NB4 (cell line): ENCODE data around the gene SMAD4.

Source experiments
- DNase-seq: peaks from one replicate; pipeline ENCODE4 v3.0.0; 2010; ENCODE audit warnings: low read depth
- H3K4me3 ChIP-seq: one replicate; pipeline ENCODE4 v1.5.1; 2011; ENCODE audit warnings: mild to moderate bottlenecking, low read depth, low read length, moderate library complexity
- MYC ChIP-seq: IDR thresholded peaks from 2 replicates; pipeline ENCODE4 v1.6.1; 2011; ENCODE audit warnings: low read depth, low read length
- POLR2A ChIP-seq: IDR thresholded peaks from 2 replicates; pipeline ENCODE4 v1.6.1; 2011; ENCODE audit warnings: mild to moderate bottlenecking; ENCODE audit not compliant: insufficient read length; ENCODE audit errors: extremely low read depth
- TF ChIP-seq, protein P1 (sequence below): IDR thresholded peaks from one replicate; pipeline ENCODE4 v1.5.1; 2012; ENCODE audit warnings: low read depth, low read length
- TF ChIP-seq, protein P2 (sequence below): IDR thresholded peaks from 2 replicates; pipeline ENCODE4 v1.6.1; 2011; ENCODE audit warnings: low read depth, low read length

The SMAD4 gene

DNA sequence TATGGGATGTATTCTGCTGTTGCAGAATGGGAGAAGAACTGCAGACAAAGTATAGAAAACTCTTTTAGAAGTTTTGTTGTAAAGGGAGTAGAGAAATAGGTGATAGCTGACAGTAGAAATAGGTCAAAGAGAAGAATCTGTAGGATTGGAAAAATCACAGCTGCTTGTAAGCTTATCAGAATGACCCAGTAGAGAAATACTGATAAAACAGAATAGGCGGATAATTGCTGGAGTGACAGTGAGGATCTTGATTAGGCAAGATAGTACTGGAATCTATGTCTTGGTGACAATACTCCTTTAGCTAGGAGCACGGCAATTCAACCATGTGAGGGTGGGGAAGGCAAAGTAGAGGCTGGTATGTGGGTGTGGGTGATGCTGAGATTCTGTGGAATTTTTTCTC, 4.5 kb upstream of the SMAD4 start:
- no peak for TF ChIP-seq POLR2A
- TF ChIP-seq, protein P1, sequence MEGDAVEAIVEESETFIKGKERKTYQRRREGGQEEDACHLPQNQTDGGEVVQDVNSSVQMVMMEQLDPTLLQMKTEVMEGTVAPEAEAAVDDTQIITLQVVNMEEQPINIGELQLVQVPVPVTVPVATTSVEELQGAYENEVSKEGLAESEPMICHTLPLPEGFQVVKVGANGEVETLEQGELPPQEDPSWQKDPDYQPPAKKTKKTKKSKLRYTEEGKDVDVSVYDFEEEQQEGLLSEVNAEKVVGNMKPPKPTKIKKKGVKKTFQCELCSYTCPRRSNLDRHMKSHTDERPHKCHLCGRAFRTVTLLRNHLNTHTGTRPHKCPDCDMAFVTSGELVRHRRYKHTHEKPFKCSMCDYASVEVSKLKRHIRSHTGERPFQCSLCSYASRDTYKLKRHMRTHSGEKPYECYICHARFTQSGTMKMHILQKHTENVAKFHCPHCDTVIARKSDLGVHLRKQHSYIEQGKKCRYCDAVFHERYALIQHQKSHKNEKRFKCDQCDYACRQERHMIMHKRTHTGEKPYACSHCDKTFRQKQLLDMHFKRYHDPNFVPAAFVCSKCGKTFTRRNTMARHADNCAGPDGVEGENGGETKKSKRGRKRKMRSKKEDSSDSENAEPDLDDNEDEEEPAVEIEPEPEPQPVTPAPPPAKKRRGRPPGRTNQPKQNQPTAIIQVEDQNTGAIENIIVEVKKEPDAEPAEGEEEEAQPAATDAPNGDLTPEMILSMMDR: no peak
- TF ChIP-seq, protein P2, sequence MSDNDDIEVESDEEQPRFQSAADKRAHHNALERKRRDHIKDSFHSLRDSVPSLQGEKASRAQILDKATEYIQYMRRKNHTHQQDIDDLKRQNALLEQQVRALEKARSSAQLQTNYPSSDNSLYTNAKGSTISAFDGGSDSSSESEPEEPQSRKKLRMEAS: no peak
- no peak for TF ChIP-seq MYC
- DNase-seq: no peak

DNA sequence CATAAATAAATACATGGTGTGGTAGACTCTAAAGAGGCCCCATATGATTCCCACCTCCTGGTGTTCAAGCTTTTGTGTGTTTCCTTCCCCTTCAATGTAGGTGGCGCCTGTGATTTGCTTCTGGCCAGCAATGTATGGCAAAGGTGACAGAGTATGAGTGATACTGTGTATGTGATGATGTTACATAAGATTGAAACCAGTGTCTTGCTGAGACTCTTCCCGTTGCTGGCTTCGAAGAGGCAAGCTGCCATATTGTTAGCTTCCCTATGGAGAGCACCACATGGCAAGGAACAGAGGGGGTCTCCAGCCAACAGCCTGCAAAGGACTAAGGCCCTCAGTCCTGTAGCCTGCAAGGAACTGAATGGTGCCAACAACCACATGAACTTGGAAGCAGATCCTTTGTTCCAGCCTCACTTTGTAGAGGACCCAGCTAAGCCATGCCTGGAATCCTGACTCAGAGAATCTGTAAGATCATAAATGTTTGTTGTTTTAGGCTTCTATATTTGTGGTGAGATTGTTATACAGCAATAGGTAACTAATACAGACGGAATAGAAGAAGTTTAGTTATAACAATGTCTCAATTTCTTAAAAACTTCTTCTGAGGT, 1.7 kb upstream of the SMAD4 start:
- DNase-seq: peak; percentile 45
- H3K4me3 ChIP-seq: no peak overlapping the region
- TF ChIP-seq POLR2A: no peak
- TF ChIP-seq, protein P2: no peak
- TF ChIP-seq, protein P1: no peak
- no peak for TF ChIP-seq MYC

More for the DNA sequence above, 4.5 kb upstream of the SMAD4 start:
- H3K4me3 ChIP-seq: no peak overlapping the region

DNA sequence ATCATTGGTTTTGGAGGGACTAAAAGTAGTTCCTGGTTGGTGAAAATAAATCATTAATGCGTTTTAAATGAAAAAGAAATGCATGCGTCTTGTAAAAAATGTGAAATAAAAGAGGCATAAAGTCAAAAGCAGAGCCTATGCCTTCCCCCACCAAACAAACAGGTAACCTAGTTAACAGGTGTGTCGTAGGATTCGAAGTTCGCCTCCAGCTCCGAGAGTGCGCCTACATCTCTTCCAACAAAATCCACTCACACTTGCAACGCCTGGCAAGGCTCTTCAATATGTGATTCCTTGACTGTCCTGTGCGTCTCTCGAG, 677 bp upstream of the SMAD4 start:
- H3K4me3 ChIP-seq: peak overlapping the region; percentile 71
- DNase-seq: no peak

DNA sequence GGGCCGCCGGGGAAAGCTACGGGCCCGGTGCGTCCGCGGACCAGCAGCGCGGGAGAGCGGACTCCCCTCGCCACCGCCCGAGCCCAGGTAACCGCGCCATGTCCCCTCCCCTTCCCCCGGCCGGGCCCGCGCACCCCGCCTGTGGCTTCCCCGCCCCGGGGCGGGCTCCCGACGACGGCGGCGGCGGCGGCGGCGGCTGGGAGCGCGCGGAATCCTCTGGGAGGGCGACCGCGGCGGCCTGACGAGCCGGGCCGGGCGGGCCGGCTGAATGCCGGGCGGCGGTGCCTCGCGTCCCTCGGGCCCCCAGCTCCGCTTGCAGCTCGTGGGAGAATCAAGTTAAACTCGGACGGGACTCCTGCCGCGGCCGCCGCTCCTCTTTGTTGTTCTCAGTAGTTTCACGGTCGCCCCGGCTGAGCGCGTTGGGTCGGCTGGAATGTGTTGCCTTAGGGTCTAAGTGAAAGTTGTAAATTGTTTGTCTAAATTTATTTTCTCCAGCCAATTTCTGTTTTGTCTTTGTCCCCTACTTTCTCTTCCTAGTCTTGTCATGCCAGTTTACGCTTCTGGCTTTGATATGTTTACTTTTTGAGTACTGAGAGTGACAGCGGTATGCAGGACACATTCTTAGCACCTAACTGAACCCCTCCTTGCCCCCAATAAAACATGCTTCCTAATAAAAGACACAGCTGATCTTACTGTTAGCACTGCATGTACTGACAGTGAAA, 685 bp downstream of the SMAD4 start:
- peak overlapping the region; percentile 90 for H3K4me3 ChIP-seq
- DNase-seq: peak; percentile 70
- TF ChIP-seq, protein P1: no peak
- TF ChIP-seq MYC: no peak
- TF ChIP-seq, protein P2: no peak
- no peak for TF ChIP-seq POLR2A

More for the DNA sequence above, 677 bp upstream of the SMAD4 start:
- TF ChIP-seq MYC (no peak), POLR2A (no peak)
- TF ChIP-seq, protein P2: no peak
- TF ChIP-seq, protein P1: no peak

DNA sequence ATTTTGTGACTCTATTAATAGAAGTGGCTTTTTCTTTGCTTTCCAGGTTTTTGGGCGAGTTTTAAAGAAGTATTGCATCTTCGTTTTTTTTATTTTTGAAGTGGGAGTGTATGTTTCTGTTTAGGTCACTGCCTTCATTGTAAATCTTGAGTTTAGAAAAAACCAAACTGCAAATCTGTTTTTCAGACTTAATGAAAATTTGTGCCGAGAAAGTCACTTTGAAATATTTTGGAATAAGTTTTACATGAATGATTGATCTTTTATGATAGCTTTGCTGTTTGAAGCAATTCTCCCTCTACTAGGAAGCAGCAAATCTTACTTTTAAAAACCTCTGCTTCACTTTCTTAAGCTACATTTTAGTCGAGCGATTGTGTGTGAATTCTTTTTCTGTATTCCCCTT, 2.2 kb downstream of the SMAD4 start:
- TF ChIP-seq, protein P2: no peak
- TF ChIP-seq MYC (no peak), POLR2A (no peak)
- TF ChIP-seq, protein P1: no peak
- peak overlapping the region; percentile 90 for H3K4me3 ChIP-seq
- no peak for DNase-seq
